NCI-H1417 treated with DMSO at 0.1 percent for 48 hours (cell line): ENCODE measurements around the gene PPP1R3A.

Experiments used
- DNase-seq: peaks from one replicate; lab custom pipeline; 2025; lab: John Stamatoyannopoulos, UW

PPP1R3A gene

GRCh38 chr7:113883096-113883495 is 35.7 kb downstream of the PPP1R3A start:
- no peak for DNase-seq

GRCh38 chr7:113880559-113880958 is 38.2 kb downstream of the PPP1R3A start:
- DNase-seq = no peak

GRCh38 chr7:113878394-113878992 is 40.3 kb downstream of the PPP1R3A start:
- no peak for DNase-seq

GRCh38 chr7:113875224-113875623 is 43.6 kb downstream of the PPP1R3A start:
- DNase-seq = no peak

- DNase-seq = no peak
These were observed 45.2 kb downstream of the PPP1R3A start for GRCh38 chr7:113873554-113874151.

GRCh38 chr7:113872981-113873380 is 45.8 kb downstream of the PPP1R3A start:
- no peak for DNase-seq

- no peak for DNase-seq
These were observed 51.5 kb downstream of the PPP1R3A start for GRCh38 chr7:113867325-113867724.

- DNase-seq = no peak
These were observed 62.8 kb downstream of the PPP1R3A start for GRCh38 chr7:113856010-113856409.

- DNase-seq = no peak
These were observed 77.9 kb downstream of the PPP1R3A start for GRCh38 chr7:113840954-113841353.

- no peak for DNase-seq
These were observed 83.4 kb downstream of the PPP1R3A start for GRCh38 chr7:113835367-113835766.

GRCh38 chr7:113832196-113832745 is 86.5 kb downstream of the PPP1R3A start:
- no peak for DNase-seq

- DNase-seq = no peak
These were observed 87.3 kb downstream of the PPP1R3A start for GRCh38 chr7:113831556-113831955.

GRCh38 chr7:113828581-113828980 is 90.2 kb downstream of the PPP1R3A start:
- DNase-seq = no peak
